Kidney (tissue), 14 donors: ENCODE measurements around the gene GPSM1. TPM values are rescaled to one million over a fixed set of nuclear protein-coding genes. Genes with fewer than 3 reads are reported as not detected.
A peak's percentile ranks its signal among the peaks of the same experiment; 100 is the strongest.

Source experiments
- DNase-seq, 5 donors: peaks; one replicate each; pipeline ENCODE4 v3.0.0-alpha.2; 2013 to 2020
- FAIRE-seq: peaks from 2 replicates; lab custom pipeline; 2012; peaks lifted over from hg19 to GRCh38; lab: Jason Lieb, UNC
- H3K27ac ChIP-seq, 2 donors: one replicate each; pipeline ENCODE4 v1.7.0; 2013; ENCODE audit warnings: low read depth in 2 of 2, low read length in 2 of 2, inconsistent platforms in 1 of 2
- H3K27me3 ChIP-seq: one replicate; pipeline ENCODE4 v1.7.1; 2013; ENCODE audit warnings: low read length, inconsistent platforms; ENCODE audit not compliant: control insufficient read depth, insufficient read depth
- H3K36me3 ChIP-seq, 3 donors: one replicate each; pipeline versions ENCODE4 v1.7.0 to v1.7.1; 2013; ENCODE audit warnings: low read length in 3 of 3, control low read depth in 1 of 3, inconsistent platforms in 1 of 3; ENCODE audit not compliant: insufficient read depth in 3 of 3, control insufficient read depth in 2 of 3
- H3K4me1 ChIP-seq, 3 donors: one replicate each; pipeline versions ENCODE4 v1.7.0 to v1.7.1; 2013; ENCODE audit warnings: low read length in 3 of 3, inconsistent platforms in 1 of 3, low read depth in 1 of 3; ENCODE audit not compliant: control insufficient read depth in 2 of 3, insufficient read depth in 2 of 3
- H3K4me3 ChIP-seq, 3 donors: one replicate each; pipeline versions ENCODE4 v1.7.0 to v1.8.1; 2013; ENCODE audit warnings: low read length in 3 of 3, control low read depth in 1 of 3, inconsistent platforms in 1 of 3
- H3K9ac ChIP-seq, 3 donors: one replicate each; pipeline versions ENCODE4 v1.7.0 to v1.7.1; 2013; ENCODE audit warnings: low read length in 3 of 3, control low read depth in 1 of 3, inconsistent platforms in 1 of 3
- H3K9me3 ChIP-seq, 3 donors: one replicate each; pipeline versions ENCODE4 v1.7.0 to v1.7.1; 2013; ENCODE audit warnings: low read length in 3 of 3, control low read depth in 1 of 3, inconsistent platforms in 1 of 3; ENCODE audit not compliant: control insufficient read depth in 2 of 3, insufficient read depth in 1 of 3
- CTCF ChIP-seq: IDR thresholded peaks from 3 replicates; pipeline ENCODE4 v1.5.1; 2012; ENCODE audit warnings: mild to moderate bottlenecking, moderate library complexity, borderline replicate concordance; ENCODE audit not compliant: insufficient read depth; ENCODE audit errors: extremely low read depth
- intact Hi-C: fragments of 100-400 bp; cut with DNase I; formaldehyde crosslinking; loops from one replicate; pipeline ENCODE4 v1.11.1; 2022
- polyA plus RNA-seq: library from polyadenylated mRNA; stranded (reverse); fragments of 350-450 nt; fragmentation: Illumina TruSeq; extraction: RNeasy Lipid Tissue Mini Kit (QIAGEN cat#74804); gene quantifications from one replicate; pipeline ENCODE4 v1.2.3, GENCODE V29; 2014; ENCODE audit warnings: low read depth, low replicate concordance; ENCODE audit not compliant: insufficient read depth
- total RNA-seq: library from RNA; stranded (reverse); fragmentation: NEBNext Ultra II Directional; extraction: Animal tissue kit (Norgen Biotek cat#: 25700); gene quantifications from one replicate; pipeline ENCODE4 v1.2.1, GENCODE V29; 2021
- donor health status: control.
- donor health status: control.
- donor health status: control.
- donor health status: control.
- donor health status: control.
- donor health status: DM: yes; HTN: yes; CAD: no.
- donor health status: Normal renal cell carcinoma (clear cell type).

The GPSM1 gene
- total and polyA plus RNA-seq, 2 donors from 2014 or later: 11.6 to 11.9 TPM

GRCh38 chr9:136304456-136304855 is 22.9 kb upstream of the GPSM1 start:
- no peak for TF ChIP-seq CTCF
- FAIRE-seq (no peak), DNase-seq (peak in 2 of 5 donors; percentile 43 to 70)
- Histone ChIP-seq H3K9ac (no peak overlapping the region), H3K36me3 (peaks cover 0 to 2% (median 0%) of the 10 kb centered on the region in 3 donors), H3K9me3 (peaks cover 0 to 4% (median 0%) of the 10 kb centered on the region in 3 donors), H3K4me1 (peaks cover 0 to 6% (median 5%) of the 10 kb centered on the region in 3 donors), H3K27ac (no peak overlapping the region), H3K27me3 (no peaks in the 10 kb centered on the region), H3K4me3 (no peak overlapping the region)
- intact Hi-C loops: no loop called here

GRCh38 chr9:136304981-136305380 is 22.4 kb upstream of the GPSM1 start:
- no peak for TF ChIP-seq CTCF
- no peak overlapping the region for H3K9ac ChIP-seq
- intact Hi-C loops: no loop called here
- no peak overlapping the region for H3K27ac ChIP-seq
- no peaks in the 10 kb centered on the region for H3K27me3 ChIP-seq
- H3K4me1 ChIP-seq: peaks cover 0 to 10% (median 9%) of the 10 kb centered on the region in 3 donors
- FAIRE-seq: no peak
- H3K4me3 ChIP-seq: no peak overlapping the region
- H3K36me3 ChIP-seq: peaks cover 0 to 2% (median 0%) of the 10 kb centered on the region in 3 donors
- peak in 1 of 5 donors; percentile 48 for DNase-seq
- H3K9me3 ChIP-seq: peaks cover 0 to 6% (median 0%) of the 10 kb centered on the region in 3 donors

GRCh38 chr9:136305804-136306203 is 21.5 kb upstream of the GPSM1 start:
- FAIRE-seq: no peak
- Histone ChIP-seq H3K4me3 (no peak overlapping the region), H3K9me3 (peaks cover 0 to 6% (median 0%) of the 10 kb centered on the region in 3 donors), H3K36me3 (peaks cover 0 to 2% (median 0%) of the 10 kb centered on the region in 3 donors), H3K4me1 (peaks cover 0 to 11% (median 9%) of the 10 kb centered on the region in 3 donors), H3K27ac (no peak overlapping the region), H3K27me3 (no peaks in the 10 kb centered on the region), H3K9ac (no peak overlapping the region)
- TF ChIP-seq CTCF: no peak
- DNase-seq: peak in 1 of 5 donors; percentile 60
- intact Hi-C loops: no loop called here
